HUES64 (cell line): ENCODE data around the gene IFNGR2.
"Not testable (repeated sequence)": the region's sequence is repeated elsewhere in the genome, so short reads cannot be mapped to it uniquely, and the experiment has no call there.

Source experiments
- H3K27ac ChIP-seq: 2 replicates; pipeline ENCODE4 v1.7.0; 2013; ENCODE audit warnings: low read depth, low read length, inconsistent platforms
- H3K27me3 ChIP-seq: 2 replicates; pipeline ENCODE4 v1.6.1; 2013; ENCODE audit warnings: mild to moderate bottlenecking, low read length; ENCODE audit not compliant: insufficient read depth
- H3K36me3 ChIP-seq: 2 replicates; pipeline ENCODE4 v1.6.1; 2013; ENCODE audit warnings: mild to moderate bottlenecking, low read length; ENCODE audit not compliant: insufficient read depth
- H3K4me1 ChIP-seq: 2 replicates; pipeline ENCODE4 v1.6.1; 2013; ENCODE audit warnings: mild to moderate bottlenecking, low read length, moderate library complexity; ENCODE audit not compliant: insufficient read depth
- H3K4me3 ChIP-seq: 2 replicates; pipeline ENCODE4 v1.5.1; 2013; ENCODE audit warnings: mild to moderate bottlenecking, low read length, moderate library complexity
- H3K9ac ChIP-seq: 2 replicates; pipeline ENCODE4 v1.6.1; 2013; ENCODE audit warnings: mild to moderate bottlenecking, low read depth, low read length
- H3K9me3 ChIP-seq: 2 replicates; pipeline ENCODE4 v1.6.1; 2013; ENCODE audit warnings: low read depth, low read length; ENCODE audit not compliant: insufficient read depth
- WGBS: fragments of 150-250, 120-280 bp; methylation state at CpG from one replicate; pipeline ENCODE4 v1.1.7; 2013; ENCODE audit warnings: missing lambda C conversion rate; 5-methylcytosine and 5-hydroxymethylcytosine counted together

Gene IFNGR2

GRCh38 chr21:33443194-33443593 lies 40.0 kb downstream of the IFNGR2 start:
- Histone ChIP-seq H3K36me3 (peaks cover 3% of the 10 kb centered on the region; the same call in 1 of the 2 replicates), H3K9ac (no peak overlapping the region), H3K27ac (no peak overlapping the region), H3K4me3 (no peak overlapping the region), H3K27me3 (no peaks in the 10 kb centered on the region), H3K9me3 (no peaks in the 10 kb centered on the region), H3K4me1 (no peaks in the 10 kb centered on the region)
- 74% methylated on average over 5 of the region's 5 CpGs for WGBS

GRCh38 chr21:33444499-33444898 lies 41.3 kb downstream of the IFNGR2 start:
- H3K27ac ChIP-seq: no peak overlapping the region
- no peak overlapping the region for H3K4me3 ChIP-seq
- WGBS: 50% methylated on average over 2 of the region's 2 CpGs
- no peak overlapping the region for H3K9ac ChIP-seq
- H3K27me3 ChIP-seq: no peaks in the 10 kb centered on the region
- H3K4me1 ChIP-seq: no peaks in the 10 kb centered on the region
- H3K9me3 ChIP-seq: no peaks in the 10 kb centered on the region
- H3K36me3 ChIP-seq: no peaks in the 10 kb centered on the region

DNA sequence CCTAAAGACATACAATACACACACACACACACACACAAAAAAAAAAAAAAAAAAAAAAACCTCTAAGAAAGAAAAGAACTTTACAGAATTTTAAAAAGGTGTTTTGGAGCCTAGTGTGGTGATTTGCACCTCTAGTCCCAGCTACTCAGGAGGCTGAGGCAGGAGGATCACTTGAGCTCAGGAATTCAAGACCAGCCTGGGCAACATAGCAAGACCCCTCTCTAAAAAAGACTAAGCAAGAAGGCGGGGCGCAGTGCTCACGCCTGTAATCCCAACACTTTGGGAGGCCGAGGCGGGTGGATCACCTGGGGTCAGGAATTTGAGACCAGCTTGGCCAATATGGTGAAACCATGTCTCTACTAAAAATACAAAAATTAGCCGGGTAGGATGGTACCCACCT lies 43.4 kb downstream of the IFNGR2 start:
- H3K36me3 ChIP-seq, H3K4me3 ChIP-seq, H3K9me3 ChIP-seq, H3K27ac ChIP-seq, H3K27me3 ChIP-seq, H3K9ac ChIP-seq, H3K4me1 ChIP-seq: not testable (repeated sequence)
- WGBS: 95% methylated on average over 6 of the region's 6 CpGs

DNA sequence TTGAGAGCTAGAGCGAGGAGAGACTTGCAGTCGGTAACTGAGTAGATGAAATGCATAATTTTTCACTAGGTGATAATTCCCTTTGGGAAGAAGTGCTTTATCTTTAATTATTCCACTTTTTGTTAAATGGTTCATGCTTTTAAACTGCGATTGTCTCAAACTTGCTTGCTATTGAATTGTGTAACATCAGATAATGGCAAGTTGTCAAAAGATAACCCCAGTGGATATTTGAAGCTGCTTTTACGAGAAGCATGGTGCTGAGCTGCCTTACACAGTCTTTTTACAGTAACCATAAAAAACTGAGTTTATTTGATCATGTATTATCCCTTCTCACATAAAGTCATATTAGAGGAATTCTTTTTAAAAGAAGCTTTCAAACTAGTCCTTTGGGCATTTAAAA lies 46.4 kb downstream of the IFNGR2 start:
- Histone ChIP-seq H3K27ac (no peak overlapping the region), H3K9me3 (no peaks in the 10 kb centered on the region), H3K36me3 (no peaks in the 10 kb centered on the region; the same call in 1 of the 2 replicates), H3K4me3 (no peak overlapping the region), H3K9ac (no peak overlapping the region), H3K4me1 (no peaks in the 10 kb centered on the region), H3K27me3 (no peaks in the 10 kb centered on the region)
- WGBS: 100% methylated on average over 2 of the region's 4 CpGs

GRCh38 chr21:33451634-33452071 lies 48.4 kb downstream of the IFNGR2 start:
- H3K4me3 ChIP-seq: no peak overlapping the region
- no peak overlapping the region for H3K9ac ChIP-seq
- H3K27ac ChIP-seq: no peak overlapping the region
- no peaks in the 10 kb centered on the region for H3K9me3 ChIP-seq
- 0 out of 2 replicates have a peak, but pooled peaks cover 4% of the 10 kb centered on the region for H3K4me1 ChIP-seq
- 95% methylated on average over 1 of the region's 1 CpG for WGBS
- peaks cover 12% of the 10 kb centered on the region for H3K36me3 ChIP-seq
- no peaks in the 10 kb centered on the region for H3K27me3 ChIP-seq

- Histone ChIP-seq H3K9ac (no peak overlapping the region), H3K36me3 (peaks cover 13% of the 10 kb centered on the region), H3K27me3 (no peaks in the 10 kb centered on the region), H3K4me3 (no peak overlapping the region), H3K9me3 (no peaks in the 10 kb centered on the region), H3K4me1 (0 out of 2 replicates have a peak, but pooled peaks cover 4% of the 10 kb centered on the region), H3K27ac (no peak overlapping the region)
- WGBS: 94% methylated on average over 3 of the region's 3 CpGs
Measured at GRCh38 chr21:33452362-33452761, 49.1 kb downstream of the IFNGR2 start.

DNA sequence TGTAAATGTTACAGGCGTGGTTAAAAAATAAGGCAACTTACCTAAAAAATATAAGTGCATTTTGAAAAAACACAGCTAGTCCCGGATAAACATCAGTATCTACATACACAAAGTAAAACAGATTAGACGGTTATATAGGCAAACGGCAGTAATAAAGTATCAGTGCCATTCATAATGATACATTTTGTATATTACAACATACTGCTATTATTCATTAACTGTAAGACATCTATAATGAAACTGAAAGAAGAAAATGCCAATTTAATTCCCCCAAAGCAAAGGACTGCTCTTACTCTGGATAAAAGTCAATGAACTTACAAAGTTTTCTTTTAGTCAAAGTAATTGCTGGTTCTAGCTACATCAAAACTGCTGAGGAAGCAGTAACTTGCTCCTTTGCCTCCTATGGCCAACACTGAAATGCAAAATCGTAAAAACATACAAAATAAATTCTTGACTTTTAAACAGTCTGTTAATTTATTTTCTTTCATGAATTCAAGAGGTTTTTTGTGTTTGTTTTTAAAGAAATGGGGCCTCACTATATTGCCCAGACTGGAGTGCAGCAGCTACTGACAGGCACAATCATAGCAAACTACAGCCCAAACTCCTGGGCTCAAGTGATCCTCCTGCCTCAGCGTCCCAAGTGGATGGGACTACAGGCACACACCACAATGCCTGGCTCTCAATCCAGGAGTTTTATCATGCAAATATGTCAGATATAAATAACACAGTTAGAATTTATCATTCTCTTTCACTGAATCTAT lies 52.7 kb downstream of the IFNGR2 start:
- H3K9ac ChIP-seq: no peak overlapping the region
- no peaks in the 10 kb centered on the region for H3K27me3 ChIP-seq
- H3K4me3 ChIP-seq: no peak overlapping the region
- no peak overlapping the region for H3K27ac ChIP-seq
- 0 out of 2 replicates have a peak, but pooled peaks cover 4% of the 10 kb centered on the region for H3K4me1 ChIP-seq
- H3K36me3 ChIP-seq: peaks cover 24% of the 10 kb centered on the region
- 94% methylated on average over 5 of the region's 6 CpGs for WGBS
- no peaks in the 10 kb centered on the region for H3K9me3 ChIP-seq

- H3K27ac ChIP-seq: no peak overlapping the region
- H3K4me3 ChIP-seq: no peak overlapping the region
- no peaks in the 10 kb centered on the region for H3K9me3 ChIP-seq
- 0 out of 2 replicates have a peak, but pooled peaks cover 4% of the 10 kb centered on the region for H3K4me1 ChIP-seq
- H3K36me3 ChIP-seq: peaks cover 30% of the 10 kb centered on the region
- WGBS: 95% methylated on average over 3 of the region's 3 CpGs
- no peak overlapping the region for H3K9ac ChIP-seq
- no peaks in the 10 kb centered on the region for H3K27me3 ChIP-seq
Measured at GRCh38 chr21:33458861-33459260, 55.6 kb downstream of the IFNGR2 start.

DNA sequence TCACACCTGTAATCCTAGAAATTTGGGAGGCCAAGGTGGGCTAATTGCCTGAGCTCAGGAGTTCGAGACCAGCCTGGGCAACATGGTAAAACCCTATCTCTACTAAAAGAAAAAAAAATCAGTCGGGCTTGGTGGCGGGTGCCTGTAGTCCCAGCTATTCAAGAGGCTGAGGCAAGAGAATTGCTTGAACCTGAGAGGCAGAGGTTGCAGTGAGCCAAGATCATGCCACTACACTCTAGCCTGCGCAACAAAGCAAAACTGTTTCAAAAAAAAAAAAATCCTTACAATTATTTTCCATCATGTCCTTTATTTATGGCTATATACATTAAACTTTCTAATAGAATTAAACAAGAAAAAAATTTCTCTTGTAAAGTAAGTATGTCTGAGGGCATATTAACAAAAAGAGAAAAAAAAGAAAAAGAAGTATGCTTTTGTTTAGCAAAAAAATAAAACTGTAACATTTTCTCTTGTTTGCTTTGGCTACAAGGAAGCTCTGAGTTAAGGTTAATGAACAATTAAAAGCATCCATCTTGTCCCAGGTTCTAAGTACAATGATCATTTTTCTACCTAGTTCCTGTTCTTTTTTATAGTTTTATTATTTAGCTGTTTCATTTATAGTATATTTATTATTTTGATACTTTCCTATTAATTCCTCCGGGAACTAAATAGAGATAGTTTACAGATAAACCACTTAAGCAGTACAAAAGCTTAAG lies 58.5 kb downstream of the IFNGR2 start:
- H3K9me3 ChIP-seq: no peaks in the 10 kb centered on the region
- WGBS: 87% methylated on average over 4 of the region's 5 CpGs
- peaks cover 25% of the 10 kb centered on the region for H3K36me3 ChIP-seq

GRCh38 chr21:33469183-33469582 lies 66.0 kb downstream of the IFNGR2 start:
- not testable (repeated sequence) for H3K36me3 ChIP-seq, H3K9me3 ChIP-seq, H3K27me3 ChIP-seq, H3K4me3 ChIP-seq, H3K27ac ChIP-seq, H3K4me1 ChIP-seq, H3K9ac ChIP-seq
- WGBS: 92% methylated on average over 4 of the region's 4 CpGs

More for the DNA sequence above, 58.5 kb downstream of the IFNGR2 start:
- Histone ChIP-seq H3K4me3 (no peak overlapping the region), H3K9ac (no peak overlapping the region), H3K4me1 (no peaks in the 10 kb centered on the region), H3K27me3 (no peaks in the 10 kb centered on the region), H3K27ac (no peak overlapping the region)

DNA sequence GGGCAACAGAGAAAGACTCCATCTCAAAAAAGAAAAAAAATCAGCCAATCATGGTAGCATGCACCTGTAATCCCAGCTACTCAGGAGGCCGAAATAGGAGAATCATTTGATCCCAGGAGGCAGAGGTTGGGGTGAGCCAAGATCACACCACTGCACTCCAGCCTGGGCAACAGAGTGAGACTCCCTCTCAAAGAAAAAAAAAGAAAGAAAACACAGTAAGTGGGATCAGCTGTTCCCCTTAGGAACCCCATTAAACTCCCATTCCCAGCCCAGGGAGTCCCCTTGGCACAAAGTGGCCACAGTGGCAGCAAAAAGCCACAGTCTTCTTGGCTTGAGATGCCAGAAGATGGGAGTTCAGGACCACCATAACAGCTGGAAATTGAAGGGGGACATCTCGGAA lies 67.5 kb downstream of the IFNGR2 start:
- Histone ChIP-seq H3K4me1 (no peaks in the 10 kb centered on the region), H3K27ac (no peak overlapping the region), H3K4me3 (no peak overlapping the region), H3K9ac (no peak overlapping the region), H3K36me3 (0 out of 2 replicates have a peak, but pooled peaks cover 3% of the 10 kb centered on the region), H3K27me3 (no peaks in the 10 kb centered on the region), H3K9me3 (no peaks in the 10 kb centered on the region)
- 94% methylated on average over 2 of the region's 2 CpGs for WGBS
